Hematopoietic multipotent progenitor cell treated with erythropoietin and hydrocortisone succinate and interleukin-3 and kit ligand, for 17 days (in vitro differentiated cells): ENCODE results near the gene STAP2.

Experiments used
- DNase-seq: peaks from one replicate; pipeline ENCODE4 v3.0.0-alpha.2; 2015; ENCODE audit warnings: low spot score

The STAP2 gene

GRCh38 chr19:4327252-4327876, 11.3 kb downstream of the STAP2 start:
- peak; percentile 87 for DNase-seq

DNA sequence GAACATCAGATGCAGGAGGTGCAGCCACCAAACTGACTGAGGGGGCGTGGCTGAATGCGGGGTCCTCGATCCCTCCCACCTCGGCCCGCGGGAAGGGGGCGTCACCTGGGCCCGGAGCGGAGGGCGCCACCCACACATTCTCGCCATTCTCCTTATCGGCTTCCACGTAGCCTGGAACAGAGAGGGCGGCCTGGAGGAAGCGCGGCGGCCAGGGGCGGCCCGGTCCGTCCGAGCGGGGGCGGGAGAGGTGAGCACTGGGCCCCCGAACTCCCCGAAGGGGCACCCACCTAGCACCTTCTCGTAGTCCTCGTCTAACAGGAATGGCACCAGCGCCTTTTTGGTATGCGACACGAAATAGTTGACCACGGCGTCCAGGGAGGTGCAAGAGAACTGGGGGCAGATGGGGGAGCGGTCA, 11.8 kb downstream of the STAP2 start:
- DNase-seq: no peak

DNA sequence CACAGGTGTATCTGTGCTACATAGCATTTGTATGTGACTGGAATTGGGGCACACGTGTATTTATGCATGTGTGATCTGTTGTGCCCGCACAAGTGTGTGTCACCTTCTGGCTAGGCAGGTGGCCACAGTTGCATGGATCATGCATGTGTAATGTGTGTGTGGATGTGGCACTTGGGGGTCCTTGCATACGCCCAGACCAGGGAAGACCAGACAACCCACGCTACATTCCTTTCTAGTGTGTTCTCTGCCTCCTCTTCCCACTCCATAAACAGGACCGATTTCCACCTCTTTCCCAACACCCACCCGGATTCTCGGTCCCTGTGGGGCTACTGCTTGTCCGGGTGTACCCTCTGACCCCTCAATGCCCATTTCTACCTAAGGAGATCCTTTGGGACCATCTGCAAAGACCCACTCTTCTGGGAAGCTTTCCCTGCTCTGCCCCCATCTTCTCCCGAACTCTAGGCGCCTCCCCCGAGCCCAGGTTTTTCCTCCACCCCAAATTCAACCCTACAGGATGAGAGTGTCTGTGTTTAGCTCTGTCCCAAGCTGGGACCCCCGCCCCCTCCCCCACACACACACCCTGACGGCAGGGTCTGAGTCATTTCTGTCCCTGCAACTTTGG, 12.3 kb downstream of the STAP2 start:
- no peak for DNase-seq

- DNase-seq: no peak
These were observed 14.4 kb downstream of the STAP2 start for GRCh38 chr19:4324228-4324627.

DNA sequence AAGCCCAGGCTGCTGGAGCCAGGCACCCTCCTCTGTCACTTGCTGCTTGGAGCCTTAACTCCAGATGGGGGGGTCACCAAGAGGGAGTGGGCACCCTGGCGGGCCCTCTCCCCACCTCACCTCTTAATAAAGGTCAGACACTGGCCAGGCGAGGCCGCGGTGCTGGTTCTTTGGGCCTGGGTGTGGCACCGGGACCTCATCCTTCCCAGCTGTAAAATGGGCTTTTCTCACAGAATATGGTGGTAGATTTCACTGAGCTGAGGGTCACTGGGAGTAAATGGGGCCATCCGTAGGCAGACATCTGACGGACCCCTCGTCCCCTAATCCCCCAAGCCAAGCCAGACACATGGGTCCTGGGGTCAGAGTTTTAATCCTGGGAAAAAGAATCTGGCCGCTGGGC, 14.9 kb downstream of the STAP2 start:
- no peak for DNase-seq

GRCh38 chr19:4322942-4323665, 15.5 kb downstream of the STAP2 start:
- no peak for DNase-seq

DNA sequence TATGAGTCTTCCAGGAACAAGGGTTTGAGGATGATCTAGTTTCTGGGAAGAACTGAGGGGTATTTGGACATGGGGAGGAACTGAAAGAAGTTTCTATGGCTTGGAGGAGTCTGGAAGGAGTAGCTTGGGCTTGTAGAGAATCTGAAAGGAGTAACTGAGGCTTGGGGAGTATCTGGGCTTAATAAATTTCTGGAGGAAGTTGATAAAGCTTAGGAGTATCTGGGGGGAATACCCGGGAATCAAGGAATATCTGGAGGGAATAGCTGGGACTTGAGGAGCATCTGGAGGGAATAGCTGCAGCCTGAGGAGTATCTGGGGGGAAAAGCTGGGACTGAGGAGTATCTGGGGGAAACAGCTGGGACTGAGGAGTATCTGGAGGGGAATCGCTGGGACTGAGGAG, 18.2 kb downstream of the STAP2 start:
- no peak for DNase-seq

GRCh38 chr19:4319067-4319718, 19.4 kb downstream of the STAP2 start:
- no peak for DNase-seq

- no peak for DNase-seq
These were observed 20.2 kb downstream of the STAP2 start for GRCh38 chr19:4318460-4318859.

- DNase-seq: no peak
These were observed 21.7 kb downstream of the STAP2 start for GRCh38 chr19:4316956-4317355.

DNA sequence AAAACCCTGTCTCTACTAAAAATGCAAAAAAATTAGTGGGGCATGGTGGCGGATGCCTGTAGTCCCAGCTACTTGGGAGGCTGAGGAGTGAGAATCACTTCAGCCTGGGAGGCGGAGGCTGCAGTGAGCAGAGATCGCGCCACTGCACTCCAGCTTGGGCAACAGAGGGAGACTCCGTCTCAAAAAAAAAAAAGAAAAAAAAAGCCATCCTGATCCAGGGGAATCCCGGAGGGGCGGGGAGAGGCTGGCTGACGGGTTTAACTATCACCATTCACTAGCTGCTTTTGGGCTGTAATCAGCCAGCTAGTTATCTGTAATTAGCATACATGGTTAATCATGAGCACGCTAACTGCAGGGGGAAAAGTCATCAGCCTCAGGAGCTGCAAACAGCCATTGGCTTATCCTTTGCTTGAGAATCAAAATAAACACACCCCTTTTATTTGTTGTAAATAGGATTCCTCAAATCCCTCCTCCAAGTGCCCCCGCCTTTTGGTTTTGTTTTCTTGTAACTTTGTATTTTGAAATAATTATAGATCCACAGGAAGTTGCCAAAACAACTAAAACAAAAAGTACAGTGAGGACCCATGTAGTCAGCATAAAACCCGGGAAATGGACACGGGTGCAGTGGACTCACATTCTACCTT, 24.7 kb downstream of the STAP2 start:
- DNase-seq: no peak

- peak; percentile 31 for DNase-seq
These were observed 28.1 kb downstream of the STAP2 start for GRCh38 chr19:4310247-4311121.

- DNase-seq: no peak
These were observed 33.0 kb downstream of the STAP2 start for GRCh38 chr19:4305659-4306058.

- no peak for DNase-seq
These were observed 33.4 kb downstream of the STAP2 start for GRCh38 chr19:4305257-4305612.

DNA sequence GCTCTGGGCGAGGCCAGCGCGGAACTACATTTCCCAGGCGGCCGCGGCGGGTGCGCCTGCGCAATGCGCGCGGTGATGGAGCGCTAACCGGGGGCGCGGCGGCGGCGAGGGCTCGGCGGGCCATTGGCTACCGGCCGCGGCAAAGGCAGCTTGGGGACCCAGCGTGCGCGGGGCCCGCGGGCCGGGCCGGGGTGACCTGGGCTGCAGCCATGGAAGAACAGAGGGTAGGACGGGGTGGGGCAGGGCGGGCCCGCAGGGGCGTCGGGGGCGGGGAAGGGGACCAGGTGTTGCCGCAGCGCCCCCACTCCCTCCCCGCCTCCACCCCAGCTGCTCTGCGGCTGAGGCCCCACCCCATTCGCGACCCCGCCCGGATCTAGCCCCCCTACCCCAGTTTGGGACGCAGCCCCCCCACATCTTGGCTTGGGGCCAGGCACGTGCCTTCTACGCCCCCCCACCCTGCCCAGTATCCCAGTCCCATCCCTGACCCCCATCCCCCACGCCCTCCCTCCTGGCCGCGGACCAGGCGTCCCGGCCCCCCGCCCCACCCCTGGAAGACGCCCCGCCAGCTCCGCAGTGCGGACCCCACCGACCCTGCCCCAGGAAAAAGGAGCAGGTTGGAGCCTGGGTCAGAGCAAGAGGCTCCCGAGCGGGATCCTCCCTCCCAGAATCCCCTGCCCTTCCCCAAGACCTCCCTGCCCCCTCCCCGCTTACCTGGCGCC, 33.9 kb downstream of the STAP2 start, which contains the start of gene FSD1:
FSD1 (plus strand) TSS at position 61 of the 719 bp plus-strand sequence; CDS start at position 210, 149 bp downstream.
- DNase-seq: no peak

- DNase-seq: no peak
These were observed 34.6 kb downstream of the STAP2 start for GRCh38 chr19:4303819-4304537.

DNA sequence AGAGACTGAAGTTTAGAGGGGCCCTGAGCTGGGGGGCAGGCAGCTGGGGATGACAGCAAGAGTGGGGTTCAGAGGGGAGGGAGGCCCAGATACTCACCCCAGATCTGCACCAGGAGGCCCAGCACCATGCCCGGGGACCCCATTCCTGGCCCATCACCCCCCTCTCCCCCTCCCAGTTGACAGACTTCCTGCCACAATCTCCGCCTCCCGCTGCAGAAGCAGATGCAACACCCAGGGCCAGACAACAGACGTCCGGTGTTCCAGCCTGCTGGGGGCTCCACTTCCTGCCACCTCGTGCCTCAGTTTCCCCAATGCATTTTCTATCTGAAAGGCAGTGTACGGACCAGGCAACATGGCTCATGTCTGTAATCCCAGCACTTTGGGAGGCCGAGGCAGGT, 36.4 kb downstream of the STAP2 start, which contains the start of gene TMIGD2:
TMIGD2 (minus strand) TSS at position 147 of the 398 bp plus-strand sequence; CDS start at position 143, 4 bp downstream.
- no peak for DNase-seq

GRCh38 chr19:4301590-4302242, 36.9 kb downstream of the STAP2 start:
- DNase-seq: no peak

DNA sequence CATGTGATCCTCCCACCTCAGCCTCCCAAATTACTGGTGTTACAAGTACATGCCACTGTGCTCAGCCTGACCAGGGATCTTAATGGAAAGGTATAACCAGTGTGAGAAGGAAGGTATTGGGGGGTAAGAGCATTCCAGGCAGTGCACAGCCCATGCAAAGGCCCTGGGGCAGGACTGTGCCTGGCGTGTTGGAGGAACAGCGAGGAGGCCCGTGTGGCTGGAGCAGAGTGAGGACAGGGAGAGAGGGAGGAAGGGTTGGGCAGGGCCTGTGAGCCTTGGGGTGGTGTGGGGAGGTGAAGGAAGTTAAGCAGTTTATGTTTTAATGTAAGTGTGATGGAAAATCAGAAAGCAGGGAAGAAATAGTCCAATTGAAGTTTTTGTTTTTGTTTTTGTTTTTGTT, 38.0 kb downstream of the STAP2 start:
- no peak for DNase-seq
